ENCODE measurements around the gene TPST2.
A peak's percentile ranks its signal among the peaks of the same experiment; 100 is the strongest.
"Not testable (repeated sequence)": the region's sequence is repeated elsewhere in the genome, so short reads cannot be mapped to it uniquely, and the experiment has no call there.

The TPST2 gene

DNA sequence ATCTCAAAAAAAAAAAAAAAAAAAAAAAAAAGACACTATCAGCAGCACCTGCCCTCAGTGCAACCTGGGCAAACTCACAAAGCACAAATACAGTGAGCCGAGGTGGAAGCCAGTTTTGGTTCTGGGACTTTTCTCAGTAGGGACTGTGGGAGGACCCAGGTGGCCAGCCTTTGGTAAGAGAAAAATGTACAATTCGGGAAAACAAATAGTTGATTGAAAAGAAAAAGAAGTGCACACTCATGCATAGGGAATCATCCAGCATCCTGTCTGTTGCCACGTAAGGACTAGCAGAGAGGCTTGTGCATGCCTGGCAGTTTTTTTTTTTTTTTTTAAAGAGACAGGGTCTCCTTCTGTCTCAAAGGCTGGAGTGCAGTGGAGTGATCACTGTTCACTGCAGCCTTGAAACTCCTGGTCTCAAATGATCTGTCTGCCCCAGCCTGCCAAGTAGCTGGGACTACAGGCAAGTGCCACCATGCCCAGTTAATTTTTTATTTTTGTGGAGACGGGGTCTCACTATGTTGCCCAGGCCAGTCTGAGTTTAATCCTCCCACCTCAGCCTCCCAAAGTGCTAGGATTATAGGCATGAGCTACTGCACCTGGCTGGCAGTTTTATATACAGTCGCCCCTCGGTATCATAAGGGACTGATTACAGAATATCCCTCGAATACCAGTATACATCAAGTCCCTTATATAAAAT lies 36.7 kb downstream of the TPST2 start:
- DNase-seq, result peak in 1 of 2 donors; percentile 18

DNA sequence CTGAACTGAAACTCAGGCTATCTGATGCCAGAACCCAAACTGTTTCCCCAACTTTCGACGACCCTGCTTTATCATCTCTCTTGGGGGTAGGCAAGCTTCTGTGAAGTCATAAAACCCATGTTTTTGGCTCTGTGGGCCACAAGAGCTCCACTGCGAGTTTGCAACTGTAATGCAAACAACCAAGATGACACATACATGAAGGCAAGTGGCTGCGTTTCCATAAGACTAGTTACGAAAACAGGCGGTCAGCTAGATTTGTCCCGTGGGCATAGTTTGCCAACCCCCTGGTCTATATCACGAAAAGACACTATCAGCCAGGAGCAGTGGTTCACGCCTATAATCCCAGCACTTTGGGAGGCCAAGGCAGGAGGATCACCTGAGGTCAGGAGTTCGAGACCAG lies 37.5 kb downstream of the TPST2 start:
- DNase-seq, result no peak

DNA sequence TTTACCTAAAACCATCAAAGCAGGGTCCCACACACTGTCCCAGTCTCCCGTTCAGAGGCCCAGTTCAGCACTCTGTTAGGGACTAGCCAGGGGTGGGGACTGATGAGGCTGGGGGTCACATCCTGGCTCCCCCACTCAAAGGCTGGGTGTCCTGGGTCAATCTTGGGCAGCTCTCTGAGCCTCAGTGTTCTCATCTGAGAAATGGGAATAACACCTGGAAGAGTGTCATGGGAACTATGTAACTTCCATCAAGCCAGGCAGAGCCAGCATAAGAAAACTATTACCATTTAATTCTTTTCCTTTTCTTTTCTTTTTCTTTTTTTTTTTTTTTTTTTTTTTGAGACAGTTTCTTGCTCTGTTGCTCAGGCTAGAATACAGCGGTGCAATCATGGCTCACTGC lies 38.4 kb downstream of the TPST2 start:
- no peak for DNase-seq

DNA sequence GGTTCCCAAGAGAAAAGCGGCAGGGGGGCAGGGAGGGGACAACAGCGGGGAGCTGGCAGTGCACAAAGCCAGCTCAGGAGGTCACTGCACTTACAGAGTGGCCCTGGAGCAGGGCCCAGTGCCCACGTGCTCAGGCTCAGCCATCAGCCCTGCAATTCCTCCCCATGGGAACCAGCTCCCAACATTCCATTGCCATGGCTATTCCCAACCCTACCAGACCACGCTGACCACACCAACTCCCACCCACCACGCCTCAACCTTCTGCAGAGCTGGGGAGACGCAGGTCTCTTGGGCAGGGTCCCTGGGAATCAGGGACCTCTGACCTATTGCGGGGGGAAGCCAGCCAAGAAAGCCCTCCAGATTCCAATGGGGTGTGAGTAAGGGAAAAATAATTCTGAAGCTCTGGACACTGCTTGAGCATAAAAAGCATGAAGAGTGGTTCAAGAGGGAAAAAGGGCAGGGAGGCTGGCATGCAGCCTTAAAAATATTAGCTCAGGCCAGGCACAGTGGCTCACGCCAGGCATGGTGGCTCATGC lies 39.4 kb downstream of the TPST2 start:
- DNase-seq, result no peak

DNA sequence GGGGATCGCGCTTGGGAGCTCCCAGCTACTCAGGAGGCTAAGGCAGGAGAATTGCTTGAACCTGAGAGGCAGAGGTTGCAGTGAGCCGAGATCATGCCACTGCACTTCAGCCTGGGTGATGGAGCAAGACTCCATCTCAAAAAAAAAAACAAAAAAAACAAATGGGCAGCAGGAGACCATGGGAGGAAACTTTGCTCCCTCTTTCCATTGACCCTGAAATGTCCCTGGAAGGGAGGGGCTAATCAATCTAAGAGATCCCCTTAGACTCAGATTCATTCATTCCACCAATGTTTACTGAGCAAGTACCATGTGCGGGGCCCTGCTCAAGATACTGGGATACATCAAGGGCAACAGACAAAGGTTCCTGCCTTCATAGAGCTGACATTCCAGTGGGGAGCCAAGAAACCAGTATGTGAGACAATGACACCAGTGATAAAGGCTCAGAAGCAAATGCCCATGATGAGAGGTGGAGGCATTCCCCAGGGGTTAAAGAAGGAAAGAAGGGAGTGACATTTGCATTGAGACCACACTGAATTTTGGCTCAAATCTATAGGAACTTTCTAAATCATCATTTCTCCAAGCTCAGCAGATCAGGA lies 39.9 kb downstream of the TPST2 start:
- no peak for DNase-seq

DNA sequence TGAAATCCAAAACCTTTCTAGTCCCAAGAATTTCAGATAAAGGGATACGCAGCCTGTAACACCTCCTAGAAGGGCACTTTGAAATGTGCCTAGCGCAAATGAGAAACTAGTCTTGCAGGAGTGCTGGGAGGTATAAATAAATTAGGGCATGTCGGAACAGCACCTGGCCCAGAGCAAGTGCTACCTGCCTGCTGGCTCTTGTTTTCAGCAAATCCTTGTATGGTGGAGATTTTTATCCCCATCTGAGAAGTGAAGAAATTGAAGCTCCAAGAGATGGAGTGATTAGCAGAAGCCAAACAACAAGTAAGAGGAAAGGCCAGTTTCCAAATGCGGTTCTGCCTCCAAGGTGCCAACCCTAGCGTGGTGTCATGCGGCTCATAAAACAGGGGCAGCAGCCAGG lies 40.9 kb downstream of the TPST2 start:
- DNase-seq, result no peak

DNA sequence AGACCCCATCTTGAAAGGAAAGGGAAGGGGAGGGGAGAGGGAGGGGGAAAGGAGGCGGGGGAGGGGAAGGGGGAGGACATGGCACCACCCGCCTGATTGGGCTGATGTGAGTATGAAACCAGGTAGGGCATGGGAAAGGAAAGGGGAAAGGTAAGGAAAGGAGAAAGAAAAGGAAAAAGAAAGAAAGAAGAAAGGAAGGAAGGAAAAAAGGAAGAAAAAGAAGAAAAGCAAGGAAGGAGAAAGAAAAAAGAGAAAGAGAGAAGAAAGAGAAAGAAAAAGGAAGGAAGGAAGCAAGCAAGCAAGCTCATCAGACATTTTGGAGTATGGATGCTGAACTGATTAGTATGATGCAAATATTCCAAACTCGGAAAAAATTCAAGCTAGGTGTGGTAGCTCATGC lies 41.6 kb downstream of the TPST2 start:
- no peak for DNase-seq

DNA sequence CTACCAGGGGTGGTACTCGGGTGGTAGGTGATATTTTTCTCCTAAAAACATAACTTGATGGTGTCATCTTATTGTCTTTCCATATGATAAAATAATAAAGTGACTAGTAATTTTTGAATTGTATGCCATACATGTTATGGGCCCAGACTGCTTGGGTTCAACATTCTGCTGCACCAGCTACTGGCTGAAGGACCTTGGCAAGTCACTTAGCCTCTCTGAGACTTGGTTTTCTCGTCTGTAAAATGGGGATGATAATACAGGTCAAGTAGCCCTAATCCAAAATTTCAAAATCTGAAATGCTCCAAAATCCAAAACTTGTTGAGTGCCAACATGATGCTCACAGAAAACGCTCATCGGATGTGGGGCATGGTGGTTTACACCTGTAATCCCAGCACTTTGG lies 42.1 kb downstream of the TPST2 start:
- DNase-seq, result no peak

DNA sequence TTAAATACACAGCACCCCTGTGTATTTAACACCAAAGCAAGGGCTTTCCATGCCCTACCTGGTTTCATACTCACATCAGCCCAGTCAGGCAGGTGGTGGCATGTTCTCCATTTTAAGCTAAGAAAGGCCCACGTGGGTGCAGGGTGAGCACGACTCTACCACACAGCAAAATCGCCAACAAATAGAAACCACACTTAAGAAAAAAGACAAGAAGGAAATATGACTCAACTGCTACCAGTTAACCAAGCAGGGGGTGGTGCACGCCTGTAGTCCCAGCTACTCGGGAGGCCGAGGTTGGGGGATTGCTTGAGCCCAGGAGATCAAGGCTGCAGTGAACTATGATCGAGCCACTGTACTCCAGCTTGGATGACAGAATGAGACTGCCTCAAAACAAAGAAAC lies 42.5 kb downstream of the TPST2 start:
- DNase-seq, result no peak

DNA sequence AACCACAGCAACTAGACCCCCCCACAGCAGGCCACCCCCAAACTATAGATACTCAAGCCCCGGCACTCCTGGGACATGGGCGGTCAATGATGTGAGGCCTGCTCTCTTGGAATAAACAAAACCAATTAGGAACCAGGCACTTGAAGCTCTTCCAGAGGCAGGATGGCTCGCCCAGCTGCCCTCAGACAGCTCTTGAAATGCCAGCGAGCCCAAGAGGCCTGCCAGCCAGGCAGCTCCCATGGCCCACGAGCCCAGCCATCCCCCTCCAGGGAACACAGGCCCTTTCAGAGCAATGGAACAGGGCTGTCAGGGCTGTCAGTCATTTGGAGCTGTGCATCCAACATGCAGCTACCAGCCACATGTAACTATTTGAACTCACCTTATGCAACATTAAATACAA lies 43.6 kb downstream of the TPST2 start:
- DNase-seq, result no peak

DNA sequence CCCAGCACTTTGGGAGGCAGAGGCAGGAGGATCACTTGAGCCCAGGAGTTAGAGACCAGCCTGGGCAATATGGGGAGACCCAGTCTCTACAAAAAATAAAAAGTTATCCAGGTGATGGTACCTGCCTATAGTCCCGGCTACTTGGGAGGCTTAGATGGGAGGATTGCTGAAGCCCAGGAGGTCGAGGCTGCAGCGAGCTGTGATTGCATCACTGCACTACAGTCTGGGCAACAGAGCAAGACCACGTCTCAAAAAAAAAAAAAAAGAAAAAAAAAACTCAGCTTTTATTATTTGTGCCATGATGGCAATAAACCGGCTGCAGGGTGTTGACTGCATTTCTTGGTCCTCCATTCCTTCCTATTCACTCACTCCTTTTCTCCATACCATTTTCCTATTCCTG lies 44.1 kb downstream of the TPST2 start:
- no peak for DNase-seq

DNA sequence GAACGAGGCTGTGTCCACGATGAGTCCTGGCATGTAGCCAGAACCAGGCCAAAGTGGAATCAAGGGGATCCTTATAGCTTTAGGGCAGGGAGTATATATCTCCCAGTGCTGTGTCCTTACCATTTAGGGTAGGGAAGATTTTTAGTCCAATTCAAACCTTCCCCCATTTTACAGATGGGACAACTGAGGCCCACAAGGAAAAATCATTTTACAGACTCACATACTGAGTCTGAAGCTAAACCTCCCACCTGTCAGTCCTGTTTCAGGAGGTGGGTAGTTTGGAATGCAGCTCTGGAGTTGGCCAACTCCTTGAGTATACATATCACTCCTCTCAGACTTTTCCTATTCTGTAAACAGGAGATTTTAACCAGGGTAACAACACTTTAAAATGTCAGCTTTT lies 44.5 kb downstream of the TPST2 start:
- no peak for DNase-seq

DNA sequence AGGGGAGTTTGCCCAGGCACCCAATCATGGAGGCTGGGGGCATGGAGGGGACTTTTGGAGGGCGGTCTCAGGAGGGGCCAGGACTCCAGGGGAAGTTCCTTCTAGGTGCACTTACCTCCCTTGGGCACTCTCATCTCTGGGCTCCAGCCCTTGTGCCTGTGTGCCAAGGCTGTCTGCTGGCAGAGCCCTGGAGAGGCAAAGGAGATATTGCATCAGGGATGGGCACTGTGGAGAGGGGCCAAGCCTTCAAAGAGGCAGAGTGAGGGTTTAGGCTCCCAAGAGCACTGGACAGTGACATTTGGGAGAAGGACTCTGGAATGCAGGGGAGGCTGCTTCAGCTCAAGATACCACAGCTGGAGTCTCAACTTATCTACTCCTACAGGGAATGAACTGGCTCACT lies 45.4 kb downstream of the TPST2 start:
- DNase-seq, result no peak

DNA sequence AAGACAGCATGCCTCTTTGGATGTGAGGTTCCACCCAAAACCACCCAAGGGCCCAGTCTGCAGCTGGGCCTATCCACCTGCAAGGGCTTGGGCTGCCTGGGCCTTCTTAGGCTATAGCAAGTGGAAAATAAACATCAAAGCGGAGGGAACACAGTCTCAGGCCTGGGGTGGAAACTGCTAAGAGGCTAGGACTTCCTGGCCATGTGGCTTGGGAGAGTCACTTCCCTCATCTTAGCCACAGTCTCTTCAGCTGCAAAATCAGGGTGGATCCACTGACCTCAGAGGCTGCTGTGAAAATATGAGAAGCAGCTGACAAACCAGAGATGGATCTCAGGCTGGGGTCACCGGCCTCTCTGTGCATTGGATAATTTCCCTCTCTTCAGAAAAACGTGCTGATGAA lies 47.1 kb downstream of the TPST2 start:
- peak; percentile 12 to 57 for DNase-seq

DNA sequence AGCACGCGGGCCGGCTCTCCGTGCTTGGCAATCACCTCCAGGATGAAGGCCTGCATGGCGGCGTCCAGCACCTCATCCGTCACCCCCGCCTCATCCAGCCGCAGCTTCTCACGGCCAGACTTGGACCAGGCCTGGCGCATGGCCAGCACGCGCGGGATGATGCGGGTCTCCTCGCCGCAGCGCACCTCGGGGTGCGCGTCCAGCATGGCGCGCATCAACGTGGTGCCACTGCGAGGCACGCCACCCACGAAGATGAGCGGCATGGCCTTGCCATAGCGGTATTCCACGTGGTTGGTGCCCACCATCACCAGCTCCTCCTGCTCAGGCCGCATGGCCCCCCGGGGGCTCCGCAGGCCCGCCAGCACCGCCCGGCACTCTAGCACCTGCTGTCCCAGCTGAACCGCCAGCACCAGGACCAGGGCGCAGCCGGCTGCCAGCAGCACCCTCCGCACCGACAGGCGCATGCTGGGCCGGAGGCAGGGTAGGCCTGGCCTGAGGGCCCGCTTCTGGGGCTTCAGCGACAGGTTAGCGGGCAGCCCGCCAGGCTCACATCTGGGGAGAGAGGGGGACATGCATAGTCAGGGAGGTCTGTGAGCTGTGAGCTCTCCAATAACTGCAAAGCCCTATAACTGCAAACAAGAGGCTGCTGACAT lies 48.6 kb downstream of the TPST2 start:
- DNase-seq, result no peak

DNA sequence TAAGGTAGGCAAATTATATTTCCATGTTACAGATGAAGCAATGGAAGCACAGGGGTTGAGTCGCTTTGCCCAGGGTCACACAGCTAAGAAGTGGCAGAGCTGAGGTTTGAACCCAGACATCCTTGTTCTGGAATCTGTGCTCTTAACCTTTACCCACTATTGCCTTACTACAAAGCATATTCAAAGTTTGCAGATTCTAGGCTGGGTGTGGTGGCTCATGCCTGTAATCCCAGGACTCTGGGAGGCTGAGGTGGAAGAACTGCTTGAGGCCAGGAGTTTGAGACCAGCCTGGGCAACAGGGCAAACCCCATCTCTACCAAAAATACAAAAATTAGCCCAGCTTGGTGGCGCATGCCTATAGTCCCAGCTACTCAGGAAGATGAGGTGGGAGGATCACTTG lies 49.8 kb downstream of the TPST2 start:
- no peak for DNase-seq

DNA sequence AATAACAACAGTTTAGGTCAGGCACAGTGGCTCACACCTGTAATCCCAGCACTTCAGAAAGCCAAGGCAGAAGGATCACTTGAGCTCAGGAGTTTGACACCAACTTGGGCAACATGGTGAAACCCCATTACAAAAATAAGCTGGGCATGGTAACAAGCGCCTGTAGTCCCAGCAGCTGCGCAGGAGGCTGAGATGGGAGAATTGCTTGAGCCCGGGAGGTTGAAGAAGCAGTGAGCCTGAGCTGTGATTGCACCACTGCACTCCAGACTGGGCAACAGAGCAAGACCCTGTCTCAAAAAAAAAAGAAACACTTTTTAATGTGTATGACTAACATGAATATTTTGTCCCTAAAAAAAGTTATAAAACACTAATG lies 53.2 kb downstream of the TPST2 start:
- DNase-seq, result no peak

DNA sequence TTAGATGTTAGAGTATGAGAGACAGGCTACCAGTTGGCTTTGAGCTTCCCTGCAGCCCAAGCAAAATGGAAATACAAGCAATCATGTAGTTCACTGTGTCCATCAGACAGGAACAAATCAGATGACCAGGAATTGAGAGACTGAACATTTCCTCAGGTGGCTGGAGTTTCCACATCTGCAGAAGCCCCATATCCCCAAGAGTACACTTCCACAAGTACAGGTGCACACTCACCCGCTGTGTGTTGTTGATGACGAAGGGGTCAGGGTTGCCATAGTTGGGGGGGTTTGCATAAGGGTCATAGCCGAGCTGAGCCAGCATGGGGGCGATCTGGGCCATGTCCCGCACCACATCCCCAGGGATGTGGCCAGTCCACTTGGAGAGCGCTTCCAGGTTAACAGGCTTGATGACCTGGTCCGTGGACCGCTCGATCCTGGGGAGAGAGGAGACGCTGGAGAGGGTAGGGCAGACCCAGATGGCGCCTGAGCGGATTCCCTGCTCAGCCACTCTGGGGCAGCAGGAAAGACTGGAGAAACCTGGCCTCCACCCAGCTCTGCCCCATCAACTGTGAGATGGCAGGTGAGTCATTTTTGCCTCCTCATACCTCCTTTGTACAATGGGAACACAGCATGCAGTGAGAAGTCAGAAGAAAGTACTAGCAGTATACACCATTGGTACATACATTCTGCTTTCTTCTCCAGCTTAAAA lies 53.7 kb downstream of the TPST2 start:
- no peak for DNase-seq

DNA sequence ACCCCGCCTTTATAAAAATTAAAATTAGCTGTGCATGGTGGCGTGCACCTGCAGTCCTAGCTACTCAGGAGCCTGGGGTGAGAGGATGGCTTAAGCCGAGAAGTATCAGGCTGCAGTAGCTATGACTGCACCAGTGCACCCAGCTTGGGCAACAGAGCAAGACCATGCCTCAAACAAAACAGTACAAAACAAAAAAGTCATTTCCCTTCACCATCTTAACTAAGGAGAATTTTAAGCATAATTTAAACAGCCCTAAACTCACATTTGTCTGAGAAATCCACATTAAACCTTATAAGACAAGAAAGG lies 54.4 kb downstream of the TPST2 start:
- no peak for DNase-seq

DNA sequence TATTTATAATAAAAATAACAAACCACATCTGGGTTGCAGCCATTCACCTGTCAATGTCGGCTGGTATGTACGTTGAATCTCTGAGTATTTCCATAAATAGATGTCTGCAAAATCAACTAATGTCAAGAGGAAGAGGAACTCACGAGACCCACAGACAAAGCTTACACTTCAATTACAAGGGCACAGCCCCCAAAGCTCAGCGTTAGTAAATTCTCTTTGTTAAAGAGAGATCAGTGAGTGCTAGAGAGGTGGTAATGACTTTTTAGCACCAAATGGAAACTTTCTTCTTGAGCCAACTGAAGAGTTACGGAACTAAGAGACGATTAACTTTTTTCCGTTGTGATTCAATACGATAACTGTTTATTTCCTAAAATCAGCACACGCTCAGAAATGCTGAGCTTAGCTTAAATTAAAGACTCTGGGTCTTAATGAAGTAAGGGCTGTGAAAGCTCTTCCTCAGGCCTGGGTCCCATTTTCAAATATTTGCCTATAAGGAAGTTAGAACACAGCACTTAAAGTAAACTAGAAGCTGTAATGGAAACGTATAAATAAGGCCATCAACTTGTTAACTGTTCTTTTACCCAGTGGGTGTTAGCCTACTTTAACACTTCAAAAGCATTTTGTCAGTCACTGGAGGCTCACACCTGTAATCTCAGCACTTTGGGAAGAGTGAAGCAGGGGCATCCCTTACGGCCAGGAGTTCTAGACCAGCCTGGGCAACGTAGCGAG lies 54.9 kb downstream of the TPST2 start:
- DNase-seq, result no peak

DNA sequence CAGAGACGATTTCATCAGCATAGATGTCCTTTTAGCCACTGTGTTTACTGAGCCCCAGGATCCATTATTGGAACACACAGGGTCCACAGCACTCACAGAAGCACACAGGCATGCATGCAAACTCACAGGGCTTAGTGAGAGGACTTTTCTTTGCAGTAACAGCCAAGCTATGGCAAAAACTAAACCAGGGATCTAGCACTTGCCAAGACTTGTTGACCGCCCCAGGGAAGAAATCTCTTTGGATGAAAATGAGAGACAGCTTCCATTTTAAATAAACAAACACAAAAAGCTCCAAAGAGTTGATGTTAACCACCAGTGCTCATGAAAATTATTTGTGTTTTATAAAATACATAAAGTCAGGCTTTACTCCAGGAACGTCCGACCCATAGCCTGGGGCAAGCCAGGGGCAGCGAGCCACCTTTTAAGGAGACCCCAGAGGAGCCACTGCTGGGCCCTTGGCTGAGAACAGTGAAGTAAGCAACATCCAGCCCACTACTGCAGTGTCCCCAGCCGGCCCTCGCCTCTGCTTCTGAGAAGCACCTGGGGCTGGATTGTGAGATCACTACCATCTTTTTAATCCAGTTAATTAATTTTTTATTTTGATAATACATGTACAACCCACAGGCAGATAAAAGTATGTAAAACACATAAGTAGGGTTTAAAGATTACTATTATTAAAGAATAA lies 55.6 kb downstream of the TPST2 start:
- no peak for DNase-seq

DNA sequence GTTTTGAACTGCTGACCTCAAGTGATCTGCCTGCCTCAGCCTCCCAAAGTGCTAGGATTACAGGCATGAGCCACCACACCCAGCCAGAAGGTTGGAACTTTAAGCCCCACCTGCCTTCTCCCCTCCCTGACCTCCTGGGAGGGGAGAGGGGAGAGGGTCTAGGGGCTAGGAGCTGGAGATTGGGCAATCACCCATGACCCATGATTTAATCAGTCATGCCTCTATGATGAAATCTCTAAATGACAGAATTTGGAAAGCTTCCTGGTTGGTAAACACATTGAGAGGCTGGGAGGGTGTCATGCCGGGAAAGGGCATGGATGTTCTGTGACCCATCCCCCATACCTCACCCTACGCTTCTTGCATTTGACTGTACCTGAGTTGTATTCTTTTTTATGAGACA lies 60.6 kb downstream of the TPST2 start:
- DNase-seq, result peak in 1 of 2 donors; percentile 12

DNA sequence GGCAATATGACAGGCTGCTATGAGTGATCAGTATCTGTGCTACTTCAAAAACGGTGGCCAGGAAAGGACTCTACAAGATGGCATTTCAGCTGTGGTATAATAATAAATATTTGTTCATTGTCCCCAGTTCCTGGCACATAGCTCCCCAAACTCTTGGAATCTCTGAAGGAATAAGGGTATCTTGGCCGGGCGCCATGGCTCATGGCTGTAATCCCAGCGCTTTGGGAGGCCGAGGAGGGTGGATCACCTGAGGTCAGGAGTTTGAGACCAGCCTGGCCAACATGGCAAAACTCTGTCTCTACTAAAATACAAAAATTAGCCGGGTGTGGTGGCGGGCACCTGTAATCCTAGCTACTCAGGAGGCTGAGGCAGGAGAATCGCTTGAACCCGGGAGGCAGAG lies 61.4 kb downstream of the TPST2 start:
- DNase-seq, result not testable (repeated sequence)
